OCI-LY7 (cell line): ENCODE measurements around the gene COLEC12. TPM values are rescaled to one million over a fixed set of nuclear protein-coding genes. Genes with fewer than 3 reads are reported as not detected.

ENCODE experiments used
- BruUV-seq: library from RNA; stranded (reverse); fragments of 400-500 nt; replicated peaks from 2 replicates; lab custom pipeline; 2021; lab: Mats Ljungman, UMichigan
- CTCF ChIA-PET: fragments of 300-600 bp; sonication (Branson Sonifier 250); formaldehyde crosslinking; loops from one replicate; lab custom pipeline; 2022; ENCODE audit warnings: antibody characterized with exemption; ENCODE audit not compliant: unreplicated experiment; lab: Charles Lee
- POLR2A ChIA-PET: fragments of 300-600 bp; sonication (Branson Sonifier 250); formaldehyde crosslinking; loops from one replicate; lab custom pipeline; 2022; ENCODE audit warnings: antibody characterized with exemption; lab: Charles Lee
- DNase-seq: peaks from one replicate; pipeline ENCODE4 v3.0.0-alpha.2; 2015; ENCODE audit warnings: low spot score
- H2AFZ ChIP-seq: fragments of 200-600 bp; sonication (generic), shearing (Covaris generic); 2 replicates; pipeline ENCODE4 v1.6.1; 2014; ENCODE audit warnings: mild to moderate bottlenecking, antibody characterized with exemption, low read length, moderate library complexity
- H3K27ac ChIP-seq: fragments of 200-600 bp; sonication (generic); 2 replicates; pipeline ENCODE4 v1.5.1; 2014; ENCODE audit warnings: mixed run types, low read depth, mild to moderate bottlenecking, moderate library complexity, low read length, inconsistent platforms; ENCODE audit not compliant: poor library complexity, severe bottlenecking
- H3K36me3 ChIP-seq: fragments of 200-600 bp; sonication (generic); 2 replicates; pipeline ENCODE4 v1.6.1; 2014; ENCODE audit warnings: mild to moderate bottlenecking, antibody characterized with exemption, low read length, moderate library complexity, mixed read lengths; ENCODE audit not compliant: insufficient read depth
- H3K4me1 ChIP-seq: fragments of 200-600 bp; sonication (generic); 2 replicates; pipeline ENCODE4 v1.5.1; 2014; ENCODE audit warnings: mild to moderate bottlenecking, low read length; ENCODE audit not compliant: insufficient read depth, poor library complexity, severe bottlenecking
- H3K4me2 ChIP-seq: fragments of 200-600 bp; sonication (generic); 2 replicates; pipeline ENCODE4 v1.6.1; 2014; ENCODE audit warnings: mild to moderate bottlenecking, low read length
- H3K4me3 ChIP-seq: fragments of 200-600 bp; sonication (generic); 2 replicates; pipeline ENCODE4 v1.5.1; 2014; ENCODE audit warnings: mild to moderate bottlenecking, low read depth, low read length; ENCODE audit not compliant: poor library complexity, severe bottlenecking
- H3K79me2 ChIP-seq: fragments of 200-600 bp; sonication (generic); 2 replicates; pipeline ENCODE4 v1.6.1; 2016; ENCODE audit warnings: low read depth, mild to moderate bottlenecking, low read length, moderate library complexity, mixed read lengths; ENCODE audit not compliant: insufficient read depth
- H3K9me2 ChIP-seq: fragments of 200-600 bp; sonication (generic); 2 replicates; pipeline ENCODE4 v1.6.1; 2016; ENCODE audit warnings: mild to moderate bottlenecking, low read length, mixed read lengths; ENCODE audit not compliant: insufficient read depth
- H3K9me3 ChIP-seq: fragments of 200-600 bp; sonication (generic); 2 replicates; pipeline ENCODE4 v1.6.1; 2014; ENCODE audit warnings: mild to moderate bottlenecking, mixed run types, low read length, mixed read lengths
- H4K20me1 ChIP-seq: fragments of 200-600 bp; sonication (generic); 2 replicates; pipeline ENCODE4 v1.6.1; 2014; ENCODE audit warnings: mild to moderate bottlenecking, antibody characterized with exemption, low read length, moderate library complexity, mixed read lengths; ENCODE audit not compliant: insufficient read depth
- EZH2phosphoT487 ChIP-seq: fragments of 200-600 bp; sonication (generic); IDR thresholded peaks from 2 replicates; pipeline ENCODE4 v1.6.1; 2018; ENCODE audit warnings: low read depth, borderline replicate concordance, mild to moderate bottlenecking, mixed run types, antibody characterized with exemption, low read length, moderate library complexity, mixed read lengths
- intact Hi-C: fragments of 100-400 bp; cut with micrococcal nuclease; formaldehyde crosslinking; loops from one replicate; pipeline ENCODE4 v1.10.0; 2022; ENCODE audit not compliant: unreplicated experiment
- total RNA-seq, 2 experiments: library from RNA; depleted of rRNA in 1 of 2; stranded (reverse); fragments of >200 nt in 1 of 2; shearing (Covaris generic) in 1 of 2; gene quantifications; 2 replicates each; pipeline ENCODE4 v1.2.3, GENCODE V29; 2014 to 2022
- TF ChIP-seq, protein P1 (sequence below): fragments of 200-600 bp; sonication (generic); conservative IDR thresholded peaks from 2 replicates; pipeline ENCODE4 v1.5.1; 2014; ENCODE audit warnings: mild to moderate bottlenecking, antibody characterized with exemption, low read length, moderate library complexity, mixed read lengths

COLEC12 gene
- total RNA-seq, 2 experiments from 2014 or later: not detected

GRCh38 chr18:427005-427404, 73.5 kb downstream of the COLEC12 start:
- ChIA-PET CTCF (no interaction called here), POLR2A (no interaction called here)
- no peaks in the 10 kb centered on the region for H4K20me1 ChIP-seq
- H3K36me3 ChIP-seq: no peaks in the 10 kb centered on the region
- H3K27ac ChIP-seq: no peak overlapping the region
- H2AFZ ChIP-seq: no peak overlapping the region
- H3K9me2 ChIP-seq: no peaks in the 10 kb centered on the region
- no peak overlapping the region for H3K4me2 ChIP-seq
- H3K4me1 ChIP-seq: no peaks in the 10 kb centered on the region
- H3K9me3 ChIP-seq: no peaks in the 10 kb centered on the region
- H3K79me2 ChIP-seq: no peaks in the 10 kb centered on the region
- BruUV-seq: no TSS peak
- intact Hi-C loops: no loop called here
- TF ChIP-seq, protein P1, sequence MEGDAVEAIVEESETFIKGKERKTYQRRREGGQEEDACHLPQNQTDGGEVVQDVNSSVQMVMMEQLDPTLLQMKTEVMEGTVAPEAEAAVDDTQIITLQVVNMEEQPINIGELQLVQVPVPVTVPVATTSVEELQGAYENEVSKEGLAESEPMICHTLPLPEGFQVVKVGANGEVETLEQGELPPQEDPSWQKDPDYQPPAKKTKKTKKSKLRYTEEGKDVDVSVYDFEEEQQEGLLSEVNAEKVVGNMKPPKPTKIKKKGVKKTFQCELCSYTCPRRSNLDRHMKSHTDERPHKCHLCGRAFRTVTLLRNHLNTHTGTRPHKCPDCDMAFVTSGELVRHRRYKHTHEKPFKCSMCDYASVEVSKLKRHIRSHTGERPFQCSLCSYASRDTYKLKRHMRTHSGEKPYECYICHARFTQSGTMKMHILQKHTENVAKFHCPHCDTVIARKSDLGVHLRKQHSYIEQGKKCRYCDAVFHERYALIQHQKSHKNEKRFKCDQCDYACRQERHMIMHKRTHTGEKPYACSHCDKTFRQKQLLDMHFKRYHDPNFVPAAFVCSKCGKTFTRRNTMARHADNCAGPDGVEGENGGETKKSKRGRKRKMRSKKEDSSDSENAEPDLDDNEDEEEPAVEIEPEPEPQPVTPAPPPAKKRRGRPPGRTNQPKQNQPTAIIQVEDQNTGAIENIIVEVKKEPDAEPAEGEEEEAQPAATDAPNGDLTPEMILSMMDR: no peak
- TF ChIP-seq EZH2phosphoT487: no peak
- no peak overlapping the region for H3K4me3 ChIP-seq
- no peak for DNase-seq

GRCh38 chr18:425106-425745, 75.3 kb downstream of the COLEC12 start:
- no TSS peak for BruUV-seq
- H3K9me3 ChIP-seq: no peaks in the 10 kb centered on the region
- H4K20me1 ChIP-seq: no peaks in the 10 kb centered on the region
- no peaks in the 10 kb centered on the region for H3K36me3 ChIP-seq
- no peaks in the 10 kb centered on the region for H3K79me2 ChIP-seq
- no peaks in the 10 kb centered on the region for H3K4me1 ChIP-seq
- CTCF ChIA-PET: no interaction called here
- no peak overlapping the region for H3K4me3 ChIP-seq
- no peak for DNase-seq
- intact Hi-C loops: no loop called here
- no peak overlapping the region for H3K27ac ChIP-seq
- POLR2A ChIA-PET: no interaction called here
- no peak overlapping the region for H2AFZ ChIP-seq
- no peaks in the 10 kb centered on the region for H3K9me2 ChIP-seq
- TF ChIP-seq EZH2phosphoT487: no peak
- TF ChIP-seq, protein P1: no peak
- H3K4me2 ChIP-seq: no peak overlapping the region

GRCh38 chr18:424668-425067, 75.8 kb downstream of the COLEC12 start:
- ChIA-PET POLR2A (interaction anchor here (0.5 to 0.6 kb wide), 2 partner anchors 648 to 1765 kb away, joined by 4 to 5 read pairs; no protein-coding TSS in a partner anchor), CTCF (no interaction called here)
- no peak overlapping the region for H3K27ac ChIP-seq
- no peaks in the 10 kb centered on the region for H3K4me1 ChIP-seq
- intact Hi-C loops: no loop called here
- no peaks in the 10 kb centered on the region for H3K79me2 ChIP-seq
- no peaks in the 10 kb centered on the region for H3K9me2 ChIP-seq
- no peak overlapping the region for H3K4me2 ChIP-seq
- no peak for DNase-seq
- no peaks in the 10 kb centered on the region for H3K9me3 ChIP-seq
- no peaks in the 10 kb centered on the region for H3K36me3 ChIP-seq
- no peaks in the 10 kb centered on the region for H4K20me1 ChIP-seq
- no TSS peak for BruUV-seq
- H2AFZ ChIP-seq: no peak overlapping the region
- H3K4me3 ChIP-seq: no peak overlapping the region
- TF ChIP-seq, protein P1: no peak
- TF ChIP-seq EZH2phosphoT487: no peak
